Hematopoietic multipotent progenitor cell (in vitro differentiated cells): ENCODE measurements around the gene GCH1. TPM values are rescaled to one million over a fixed set of nuclear protein-coding genes. Genes with fewer than 3 reads are reported as not detected.
"Not testable (repeated sequence)": the region's sequence is repeated elsewhere in the genome, so short reads cannot be mapped to it uniquely, and the experiment has no call there.

ENCODE experiments used
- DNase-seq, 3 donors: peaks; one replicate each; pipeline ENCODE4 v3.0.0-alpha.2; 2011 to 2015; ENCODE audit warnings: low read depth in 2 of 3, low spot score in 2 of 3
- small RNA-seq: library from RNA; depleted of rRNA; stranded (forward); fragments of <200 nt; gene quantifications from one replicate; pipeline ENCODE3, GENCODE V24; 2012
- total RNA-seq: library from RNA; depleted of rRNA; stranded (reverse); fragments of >200 nt; gene quantifications from one replicate; pipeline ENCODE4 v1.2.3, GENCODE V29; 2012

The GCH1 gene
- total RNA-seq, 1 donor, result 15.3 TPM

- DNase-seq, result no peak
Observed at GRCh38 chr14:54804538-54805041, 98.0 kb downstream of the GCH1 start.

GRCh38 chr14:54803926-54804537 is 98.6 kb downstream of the GCH1 start:
- DNase-seq, result no peak

GRCh38 chr14:54803396-54803795 is 99.2 kb downstream of the GCH1 start:
- peak in 1 of 3 donors; percentile 48 for DNase-seq

GRCh38 chr14:54801482-54801881 is 101.1 kb downstream of the GCH1 start:
- not testable (repeated sequence) for DNase-seq

- DNase-seq, result no peak
Observed at GRCh38 chr14:54798465-54799124, 104.0 kb downstream of the GCH1 start.

- DNase-seq, result no peak
Observed at GRCh38 chr14:54797986-54798385, 104.6 kb downstream of the GCH1 start.

GRCh38 chr14:54797556-54797955 is 105.1 kb downstream of the GCH1 start:
- no peak for DNase-seq

- DNase-seq, result no peak
Observed at GRCh38 chr14:54796961-54797360, 105.7 kb downstream of the GCH1 start.

- no peak for DNase-seq
Observed at GRCh38 chr14:54794796-54795195, 107.8 kb downstream of the GCH1 start.

- DNase-seq, result no peak
Observed at GRCh38 chr14:54794159-54794558, 108.5 kb downstream of the GCH1 start.

- DNase-seq, result no peak
Observed at GRCh38 chr14:54792288-54792687, 110.3 kb downstream of the GCH1 start.

Small RNAs within 50 kb of the gene (small RNA-seq; reads per million reads assigned to genes)
- gene MIR4308, result not detected
- gene RNU6ATAC9P, result not detected

Other genes starting within 250 kb of the GCH1 start
- 5.9 TPM for gene WDHD1, start 124.3 kb upstream of the GCH1 start, total RNA-seq
- 5.9 TPM for gene SOCS4, start 124.4 kb upstream of the GCH1 start, total RNA-seq
- 54.4 TPM for gene MAPK1IP1L, start 148.8 kb upstream of the GCH1 start, total RNA-seq
- gene LGALS3, start 226.4 kb upstream of the GCH1 start, total RNA-seq, result 1.9 TPM